ENCODE data around the gene CDKN2C. TPM values are rescaled to one million over a fixed set of nuclear protein-coding genes. Genes with fewer than 3 reads are reported as not detected.
"Not testable (repeated sequence)": the region's sequence is repeated elsewhere in the genome, so short reads cannot be mapped to it uniquely, and the experiment has no call there.

Gene CDKN2C
- total RNA-seq, 1 experiment from 2014 or later = 66.6 TPM

DNA sequence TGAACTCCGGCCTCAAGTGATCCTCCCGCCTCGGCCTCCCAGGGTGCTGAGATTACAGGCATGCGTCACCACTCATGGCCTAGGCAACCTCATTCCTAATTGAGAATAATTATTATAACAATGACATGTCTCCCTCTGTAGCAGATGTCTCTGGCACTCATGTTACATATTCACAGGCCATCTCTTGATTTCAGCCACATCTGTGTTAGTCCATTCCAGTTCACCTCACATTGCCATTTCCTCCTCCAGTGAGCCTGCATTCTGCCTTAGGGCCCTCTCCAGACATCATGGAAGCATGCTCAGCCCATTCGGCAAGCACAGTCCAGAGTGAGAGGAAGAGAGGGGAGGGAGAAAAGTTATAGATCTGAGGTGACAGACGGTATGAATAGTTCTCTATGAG, 32.5 kb downstream of the CDKN2C start:
- no peaks in the 10 kb centered on the region for H3K27me3 ChIP-seq
- no peaks in the 10 kb centered on the region for H3K36me3 ChIP-seq
- H3K9me3 ChIP-seq (replicated peaks) = no peaks in the 10 kb centered on the region
- peak in 1 of 2 experiments; percentile 18 for DNase-seq
- H3K27ac ChIP-seq = no peak overlapping the region
- H3K4me3 ChIP-seq = no peak overlapping the region
- H3K4me1 ChIP-seq = no peaks in the 10 kb centered on the region

DNA sequence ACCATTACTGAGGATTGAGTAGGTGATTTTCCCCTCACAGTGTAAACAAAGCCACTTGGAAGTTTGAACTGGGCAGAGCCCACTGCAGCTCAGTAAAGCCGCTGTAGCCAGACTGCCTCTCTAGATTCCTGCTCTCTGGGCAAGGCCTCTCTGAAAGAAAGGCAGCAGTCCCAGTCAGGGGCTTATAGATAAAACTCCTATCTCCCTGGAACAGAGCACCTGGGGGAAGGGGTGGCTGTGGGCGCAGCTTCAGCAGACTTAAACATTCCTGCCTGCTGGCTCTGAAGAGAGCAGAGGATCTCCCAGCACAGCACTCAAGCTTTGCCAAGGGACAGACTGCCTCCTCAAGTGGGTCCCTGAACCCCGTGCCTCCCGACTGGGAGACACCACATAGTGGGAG, 35.5 kb downstream of the CDKN2C start:
- not testable (repeated sequence) for H3K36me3 ChIP-seq; H3K9me3 ChIP-seq (replicated peaks); H3K4me3 ChIP-seq; H3K4me1 ChIP-seq; DNase-seq; H3K27me3 ChIP-seq; H3K27ac ChIP-seq

DNA sequence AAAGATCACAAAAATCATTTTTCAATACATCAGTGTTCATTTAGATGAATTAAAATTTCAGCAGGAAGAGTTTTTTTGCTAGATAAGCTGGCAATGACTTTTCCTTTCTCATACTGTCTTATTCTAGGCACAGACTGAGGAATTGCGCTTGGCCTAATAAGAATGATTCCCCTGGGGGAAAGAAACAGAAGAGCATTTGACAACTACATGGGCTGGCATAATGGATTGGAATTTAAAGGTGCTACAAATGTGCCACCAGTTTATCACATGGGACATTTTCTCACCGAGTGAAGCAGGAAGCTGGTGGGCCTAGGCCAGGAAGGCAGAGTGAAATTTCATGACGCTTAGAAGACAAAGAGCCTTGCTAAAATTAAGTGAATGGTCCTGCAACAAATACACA, 39.3 kb downstream of the CDKN2C start:
- H3K36me3 ChIP-seq = no peaks in the 10 kb centered on the region
- H3K4me1 ChIP-seq = no peaks in the 10 kb centered on the region
- no peaks in the 10 kb centered on the region for H3K27me3 ChIP-seq
- DNase-seq = no peak
- no peak overlapping the region for H3K27ac ChIP-seq
- H3K4me3 ChIP-seq = no peak overlapping the region
- peaks cover 5% of the 10 kb centered on the region; the same call in 1 of the 2 replicates for H3K9me3 ChIP-seq (replicated peaks)

DNA sequence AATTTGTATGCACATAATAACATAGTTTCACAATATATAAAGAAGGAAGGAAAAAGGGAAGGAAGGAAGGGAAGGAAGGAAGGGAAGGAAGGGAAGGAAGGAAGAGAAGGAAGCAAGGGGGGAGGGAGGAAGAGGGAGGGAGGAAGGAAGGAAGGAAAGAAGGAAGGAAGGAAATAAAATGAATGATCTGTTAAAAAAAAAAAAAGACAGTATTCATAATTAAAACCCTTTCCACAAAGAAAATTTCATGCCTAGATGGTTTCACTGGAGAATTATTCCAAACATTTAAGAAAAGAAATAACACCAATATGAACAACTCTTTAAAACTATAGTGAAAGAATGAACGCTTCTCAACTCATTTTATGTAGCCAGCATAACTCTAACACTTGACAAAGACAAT, 44.8 kb downstream of the CDKN2C start:
- Histone ChIP-seq H3K9me3 (replicated peaks) (no peaks in the 10 kb centered on the region; the same call in 1 of the 2 replicates), H3K4me3 (no peak overlapping the region), H3K27me3 (no peaks in the 10 kb centered on the region), H3K4me1 (no peaks in the 10 kb centered on the region), H3K27ac (no peak overlapping the region), H3K36me3 (no peaks in the 10 kb centered on the region)
- no peak for DNase-seq

DNA sequence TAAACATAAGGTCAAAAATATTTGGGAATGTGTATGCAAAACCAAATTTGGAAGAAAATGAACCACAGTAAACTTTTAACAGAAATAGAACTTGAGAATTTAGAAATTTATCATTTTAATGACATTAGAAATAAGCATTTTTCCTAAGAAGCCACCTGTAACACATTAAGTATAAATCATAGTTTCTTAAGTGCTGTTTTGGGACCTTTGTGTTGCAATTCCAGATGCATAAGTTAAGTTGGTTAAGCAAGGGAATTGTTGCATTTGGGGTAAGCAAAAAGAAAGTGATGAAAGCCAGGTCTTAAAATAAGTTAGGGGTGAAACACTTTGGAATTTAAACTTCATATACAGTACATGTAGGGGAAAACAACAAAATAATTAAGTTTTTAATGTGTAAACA, 49.8 kb downstream of the CDKN2C start:
- no peak for DNase-seq
- Histone ChIP-seq H3K27me3 (no peaks in the 10 kb centered on the region), H3K9me3 (replicated peaks) (0 out of 2 replicates have a peak, but pooled peaks cover 3% of the 10 kb centered on the region), H3K27ac (no peak overlapping the region), H3K4me1 (no peaks in the 10 kb centered on the region), H3K36me3 (no peaks in the 10 kb centered on the region), H3K4me3 (no peak overlapping the region)

Other genes with a start within 250 kb of the CDKN2C start
- 124 and 126 TPM in 2 replicates for gene FAF1, start 10.0 kb upstream of the CDKN2C start, total RNA-seq (2014; rRNA removed; shearing (Covaris generic))
- gene C1orf185, start 132.0 kb downstream of the CDKN2C start, total RNA-seq (2014; rRNA removed; shearing (Covaris generic)) = not detected in 2 replicates